Measurements from ENCODE around the gene CFAP46.
"Not testable (repeated sequence)": the region's sequence is repeated elsewhere in the genome, so short reads cannot be mapped to it uniquely, and the experiment has no call there.

Gene CFAP46

GRCh38 chr10:132915411-132915810 is 27.0 kb downstream of the CFAP46 start:
- no peak for DNase-seq (ENCODE audit: low read depth in 4 of 4, low spot score in 1 of 4)

- no peak for DNase-seq (ENCODE audit: low read depth in 4 of 4, low spot score in 1 of 4)
Observed at GRCh38 chr10:132914732-132915131, 27.6 kb downstream of the CFAP46 start.

- DNase-seq (ENCODE audit: low read depth in 4 of 4, low spot score in 1 of 4): no peak
Observed at GRCh38 chr10:132913559-132914115, 28.7 kb downstream of the CFAP46 start.

- no peak for DNase-seq (ENCODE audit: low read depth in 4 of 4, low spot score in 1 of 4)
Observed at GRCh38 chr10:132912713-132913558, 29.4 kb downstream of the CFAP46 start.

- DNase-seq (ENCODE audit: low read depth in 4 of 4, low spot score in 1 of 4): no peak
Observed at GRCh38 chr10:132912225-132912712, 30.1 kb downstream of the CFAP46 start.

GRCh38 chr10:132911786-132912097 is 30.6 kb downstream of the CFAP46 start:
- no peak for DNase-seq (ENCODE audit: low read depth in 4 of 4, low spot score in 1 of 4)

- no peak for DNase-seq (ENCODE audit: low read depth in 4 of 4, low spot score in 1 of 4)
Observed at GRCh38 chr10:132910901-132911785, 31.2 kb downstream of the CFAP46 start.

- no peak for DNase-seq (ENCODE audit: low read depth in 4 of 4, low spot score in 1 of 4)
Observed at GRCh38 chr10:132910186-132910880, 32.0 kb downstream of the CFAP46 start.

GRCh38 chr10:132909491-132910071 is 32.8 kb downstream of the CFAP46 start:
- DNase-seq (ENCODE audit: low read depth in 4 of 4, low spot score in 1 of 4): no peak

GRCh38 chr10:132908621-132909295 is 33.6 kb downstream of the CFAP46 start:
- no peak for DNase-seq (ENCODE audit: low read depth in 4 of 4, low spot score in 1 of 4)

GRCh38 chr10:132907821-132908620 is 34.3 kb downstream of the CFAP46 start:
- no peak for DNase-seq (ENCODE audit: low read depth in 4 of 4, low spot score in 1 of 4)

GRCh38 chr10:132906836-132907235 is 35.5 kb downstream of the CFAP46 start:
- DNase-seq (ENCODE audit: low read depth in 4 of 4, low spot score in 1 of 4): no peak

- no peak for DNase-seq (ENCODE audit: low read depth in 4 of 4, low spot score in 1 of 4)
Observed at GRCh38 chr10:132906106-132906505, 36.3 kb downstream of the CFAP46 start.

GRCh38 chr10:132905661-132906060 is 36.7 kb downstream of the CFAP46 start:
- no peak for DNase-seq (ENCODE audit: low read depth in 4 of 4, low spot score in 1 of 4)

- peak in 1 of 4 experiments; percentile 11 for DNase-seq (ENCODE audit: low read depth in 4 of 4, low spot score in 1 of 4)
Observed at GRCh38 chr10:132904814-132905649, 37.3 kb downstream of the CFAP46 start.

- peak; percentile 9 to 18 (median 12) for DNase-seq (ENCODE audit: low read depth in 4 of 4, low spot score in 1 of 4)
Observed at GRCh38 chr10:132904181-132904813, 38.1 kb downstream of the CFAP46 start.

GRCh38 chr10:132902656-132903575 is 39.5 kb downstream of the CFAP46 start:
- not testable (repeated sequence) for DNase-seq (ENCODE audit: low read depth in 4 of 4, low spot score in 1 of 4)

Measured in stimulated activated CD4-positive, alpha-beta T cell treated with anti-CD3 and anti-CD28 coated beads, Interleukin-1b, Interleukin-23, amount 100 ng/mL, for 24 hours (primary cell).